Measurements from ENCODE around the gene DNAJC7.

DNA sequence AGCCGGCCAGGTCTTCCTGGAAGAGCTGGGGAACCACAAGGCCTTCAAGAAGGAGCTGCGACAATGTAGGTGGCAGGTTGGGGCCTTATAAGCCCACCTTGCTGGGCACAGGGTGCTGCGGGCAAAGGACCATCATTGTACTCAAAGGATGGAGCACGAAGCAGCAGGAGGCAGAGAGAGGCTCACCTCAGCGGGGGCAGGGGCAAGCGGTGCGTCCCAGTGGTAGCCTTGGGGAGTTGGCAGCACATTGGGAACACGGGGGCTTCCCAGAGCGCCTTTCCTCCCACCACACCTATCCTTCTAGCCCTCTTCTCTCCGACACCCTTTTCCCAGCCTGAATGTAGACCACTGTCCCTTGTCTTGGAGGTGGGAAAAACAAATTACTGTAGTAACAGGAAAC, 48.6 kb downstream of the DNAJC7 start:
- TF ChIP-seq CTCF (IDR thresholded peaks at IDR 0.05) (no peak), EZH2 (IDR thresholded peaks at IDR 0.05) (no peak)

All from neural progenitor cell (in vitro differentiated cells).